ENCODE data around the gene TANGO2.

- no peak for TF ChIP-seq CTCF (IDR thresholded peaks at IDR 0.05; ENCODE audit: low read length)
- TF ChIP-seq EZH2 (IDR thresholded peaks at IDR 0.05; ENCODE audit: borderline replicate concordance, low read length): no peak
Observed at GRCh38 chr22:20064545-20065262, 43.8 kb downstream of the TANGO2 start.
